ENCODE results near the gene IGF1R.

The IGF1R gene

DNA sequence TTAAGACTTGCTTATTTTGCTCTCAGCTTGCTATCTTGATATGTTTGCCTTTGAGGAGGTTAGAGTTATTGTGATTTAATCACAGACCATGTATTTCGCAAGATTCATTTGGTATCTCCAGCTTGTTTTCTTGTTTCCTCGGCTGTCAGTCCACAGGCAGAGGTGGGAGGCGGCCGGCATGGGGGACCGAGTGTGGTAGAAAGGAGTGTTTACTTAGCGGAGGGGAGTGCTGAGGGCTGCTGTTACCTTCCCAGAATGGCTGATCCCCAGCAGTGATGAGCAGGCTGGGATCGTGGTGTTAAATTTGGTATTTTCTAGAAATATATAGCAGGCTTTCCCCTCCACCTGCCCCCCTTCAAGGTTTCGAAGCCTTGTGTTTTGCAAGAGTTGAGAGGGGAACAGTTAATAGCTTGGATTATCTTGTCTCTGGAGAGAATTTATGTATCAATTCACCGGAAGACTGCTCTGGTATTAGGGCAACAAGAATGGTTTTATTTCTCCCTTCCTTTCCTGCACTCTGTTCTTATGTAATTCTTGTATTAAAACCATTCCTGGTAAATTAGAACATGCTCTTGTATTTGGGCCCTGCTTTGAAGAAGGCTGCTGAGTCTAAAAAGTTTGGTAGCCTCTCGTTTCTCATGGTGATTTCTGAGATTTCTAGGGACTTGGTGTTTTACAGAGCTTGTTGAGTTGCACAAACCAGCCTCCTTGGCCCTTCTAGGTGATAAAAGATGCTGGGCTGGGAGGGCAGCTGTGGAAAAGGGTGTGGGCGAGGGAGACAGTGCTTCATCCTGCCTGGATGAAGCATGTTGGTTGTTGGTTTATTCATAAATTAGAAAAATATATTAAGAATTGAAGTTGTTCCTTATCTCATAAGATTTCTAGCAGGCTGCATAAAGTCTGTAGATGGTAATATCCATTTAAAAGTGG, 151.4 kb downstream of the IGF1R start:
- Histone ChIP-seq H3K4me3 (ENCODE audit: low read length) (peak overlapping the region; percentile 54), H3K9ac (ENCODE audit: low read length) (peak overlapping the region; percentile 53), H3K4me1 (ENCODE audit: control insufficient read depth, low read depth, low read length) (peaks cover 70% of the 10 kb centered on the region), H3K36me3 (ENCODE audit: control insufficient read depth, low read depth, low read length) (no peaks in the 10 kb centered on the region), H3K27me3 (ENCODE audit: control insufficient read depth, insufficient read depth, low read length) (no peaks in the 10 kb centered on the region), H3K9me3 (ENCODE audit: control insufficient read depth, low read depth, low read length) (no peaks in the 10 kb centered on the region), H3K27ac (ENCODE audit: low read length) (no peak overlapping the region)

DNA sequence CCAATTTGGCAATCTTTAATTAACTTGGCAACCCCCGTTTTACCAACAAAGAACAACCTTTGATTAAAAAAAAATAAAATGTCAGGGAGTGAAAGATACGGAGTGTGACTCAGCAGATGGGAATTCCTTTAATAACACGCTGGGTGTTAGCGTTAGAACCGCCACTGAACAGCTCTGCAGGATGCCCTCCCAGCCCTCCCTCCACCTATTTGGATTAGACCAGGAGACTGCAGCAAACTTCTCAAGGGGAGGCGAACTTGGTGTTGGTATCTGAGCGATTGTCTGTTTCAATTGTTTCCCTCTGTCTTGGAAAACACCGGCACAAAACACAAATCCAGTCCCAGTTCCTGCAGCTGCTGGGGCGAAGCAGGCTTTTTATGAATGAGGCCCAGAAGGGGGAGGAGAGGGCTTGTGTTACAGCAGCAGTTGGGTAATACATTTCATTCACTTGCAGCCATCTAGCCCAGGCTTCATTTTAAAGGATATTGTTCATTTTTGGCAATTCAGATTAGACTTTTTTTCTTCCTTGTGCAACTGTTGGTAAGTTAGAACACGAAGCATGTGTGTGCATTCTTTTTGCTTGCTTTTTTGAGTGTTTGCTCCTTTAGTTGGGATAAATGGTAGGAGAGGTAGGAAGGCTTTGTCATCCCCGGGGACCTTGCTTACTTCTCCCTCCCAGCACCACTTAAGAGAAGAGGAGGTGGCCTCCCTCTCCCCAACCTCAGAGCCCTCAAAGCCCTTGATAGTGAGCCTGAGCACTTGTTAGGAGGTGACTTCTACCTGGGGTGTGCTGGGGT, 152.3 kb downstream of the IGF1R start:
- Histone ChIP-seq H3K27me3 (ENCODE audit: control insufficient read depth, insufficient read depth, low read length) (no peaks in the 10 kb centered on the region), H3K36me3 (ENCODE audit: control insufficient read depth, low read depth, low read length) (no peaks in the 10 kb centered on the region), H3K27ac (ENCODE audit: low read length) (peak overlapping the region; percentile 90), H3K9me3 (ENCODE audit: control insufficient read depth, low read depth, low read length) (no peaks in the 10 kb centered on the region), H3K4me1 (ENCODE audit: control insufficient read depth, low read depth, low read length) (peaks cover 71% of the 10 kb centered on the region), H3K9ac (ENCODE audit: low read length) (peak overlapping the region; percentile 53), H3K4me3 (ENCODE audit: low read length) (peak overlapping the region; percentile 50)

DNA sequence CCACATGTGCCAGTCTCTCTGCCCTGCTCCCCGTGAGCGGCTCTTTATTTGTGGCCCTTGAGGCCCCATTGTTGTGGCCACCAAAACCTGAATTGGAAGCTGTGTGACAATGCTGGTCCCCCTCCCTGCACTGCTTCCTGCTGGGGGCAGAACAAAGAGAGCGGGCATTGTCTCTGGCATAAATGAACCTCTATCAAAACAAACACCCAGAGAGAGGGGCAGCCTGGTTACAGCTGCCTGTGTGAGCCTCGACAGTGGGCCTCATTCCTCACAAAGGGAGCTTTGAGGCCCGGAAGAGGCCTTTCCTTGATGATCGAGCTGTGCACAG, 152.9 kb downstream of the IGF1R start:
- Histone ChIP-seq H3K9me3 (ENCODE audit: control insufficient read depth, low read depth, low read length) (no peaks in the 10 kb centered on the region), H3K27me3 (ENCODE audit: control insufficient read depth, insufficient read depth, low read length) (no peaks in the 10 kb centered on the region), H3K4me1 (ENCODE audit: control insufficient read depth, low read depth, low read length) (peaks cover 68% of the 10 kb centered on the region), H3K36me3 (ENCODE audit: control insufficient read depth, low read depth, low read length) (no peaks in the 10 kb centered on the region), H3K4me3 (ENCODE audit: low read length) (peak overlapping the region; percentile 50), H3K9ac (ENCODE audit: low read length) (peak overlapping the region; percentile 53), H3K27ac (ENCODE audit: low read length) (peak overlapping the region; percentile 90)

DNA sequence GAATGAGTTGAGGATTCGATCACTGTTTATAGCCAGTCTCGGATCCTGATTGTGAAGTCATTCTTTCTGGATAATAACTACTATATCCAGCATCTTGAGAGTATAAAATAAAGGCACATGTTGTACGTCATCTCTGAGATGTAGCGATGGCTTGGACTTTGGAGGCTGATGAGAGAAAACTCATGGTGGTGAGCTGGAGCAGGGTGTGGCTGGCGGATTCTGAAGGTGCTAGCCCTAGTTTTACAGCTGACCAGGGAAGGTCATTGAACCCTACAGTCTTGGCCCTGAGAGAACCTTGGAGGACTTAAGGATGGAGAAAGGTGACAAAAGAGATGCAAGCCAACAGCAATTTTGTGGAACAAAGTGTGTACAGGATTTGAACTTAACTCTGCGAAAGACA, 153.8 kb downstream of the IGF1R start:
- peak overlapping the region; percentile 53 for H3K9ac ChIP-seq (ENCODE audit: low read length)
- peaks cover 58% of the 10 kb centered on the region for H3K4me1 ChIP-seq (ENCODE audit: control insufficient read depth, low read depth, low read length)
- peak overlapping the region; percentile 50 for H3K4me3 ChIP-seq (ENCODE audit: low read length)
- no peaks in the 10 kb centered on the region for H3K9me3 ChIP-seq (ENCODE audit: control insufficient read depth, low read depth, low read length)
- H3K27ac ChIP-seq (ENCODE audit: low read length), result peak overlapping the region; percentile 90
- no peaks in the 10 kb centered on the region for H3K36me3 ChIP-seq (ENCODE audit: control insufficient read depth, low read depth, low read length)
- H3K27me3 ChIP-seq (ENCODE audit: control insufficient read depth, insufficient read depth, low read length), result no peaks in the 10 kb centered on the region

DNA sequence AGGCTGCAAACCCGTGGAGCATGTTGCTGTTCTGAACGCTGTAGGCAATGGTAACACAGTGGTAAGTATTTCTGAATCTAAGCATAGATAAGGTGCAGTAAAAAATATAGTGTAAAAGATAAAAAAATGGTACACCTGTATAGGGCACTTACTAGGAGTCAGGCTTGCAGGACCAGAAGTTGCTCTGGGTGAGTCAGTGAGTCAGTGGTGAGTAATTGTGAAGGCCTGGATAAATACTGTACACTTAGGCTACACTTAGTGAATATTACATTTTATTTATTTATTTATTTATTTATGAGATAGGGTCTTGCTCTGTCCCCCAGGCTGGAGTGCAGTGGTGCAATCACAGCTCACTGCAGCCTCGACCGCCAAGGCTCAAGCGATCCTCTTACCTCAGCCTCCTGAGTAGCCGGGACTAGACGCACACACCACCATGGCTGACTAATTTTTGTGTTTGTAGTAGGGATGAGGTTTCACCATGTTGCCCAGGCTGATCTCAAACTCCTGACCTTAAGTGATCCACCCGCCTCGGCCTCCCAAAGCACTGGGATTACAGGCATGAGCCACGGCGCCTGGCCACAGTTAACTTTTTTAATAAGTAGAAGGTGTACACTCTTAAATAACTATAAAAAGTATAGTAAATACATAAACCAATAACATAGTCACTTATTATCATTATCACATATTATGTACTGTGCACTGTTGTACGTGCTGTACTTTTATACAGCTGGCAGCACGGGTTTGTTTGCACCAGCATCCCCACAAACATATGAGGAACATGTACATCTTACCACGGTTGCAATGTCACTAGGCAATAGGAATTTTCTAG, 155.1 kb downstream of the IGF1R start:
- peaks cover 51% of the 10 kb centered on the region for H3K4me1 ChIP-seq (ENCODE audit: control insufficient read depth, low read depth, low read length)
- H3K4me3 ChIP-seq (ENCODE audit: low read length), result no peak overlapping the region
- H3K27me3 ChIP-seq (ENCODE audit: control insufficient read depth, insufficient read depth, low read length), result no peaks in the 10 kb centered on the region
- no peak overlapping the region for H3K27ac ChIP-seq (ENCODE audit: low read length)
- H3K36me3 ChIP-seq (ENCODE audit: control insufficient read depth, low read depth, low read length), result no peaks in the 10 kb centered on the region
- H3K9ac ChIP-seq (ENCODE audit: low read length), result no peak overlapping the region
- H3K9me3 ChIP-seq (ENCODE audit: control insufficient read depth, low read depth, low read length), result no peaks in the 10 kb centered on the region

DNA sequence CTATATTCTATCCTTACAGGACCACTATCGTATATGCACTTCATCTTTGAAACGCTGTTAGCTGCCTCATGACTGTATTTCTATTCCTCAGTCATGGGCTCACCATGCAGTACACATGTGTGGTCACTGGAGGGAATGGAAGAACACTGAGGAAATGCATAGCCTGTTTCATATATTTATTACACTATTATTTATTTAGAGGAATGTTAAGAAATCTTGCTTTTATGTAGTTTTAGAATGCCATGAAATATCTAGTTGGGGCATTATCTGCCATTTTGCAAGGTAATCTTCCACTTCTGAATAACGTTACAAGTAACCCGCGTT, 155.7 kb downstream of the IGF1R start:
- Histone ChIP-seq H3K27ac (ENCODE audit: low read length) (no peak overlapping the region), H3K4me1 (ENCODE audit: control insufficient read depth, low read depth, low read length) (peaks cover 46% of the 10 kb centered on the region), H3K9me3 (ENCODE audit: control insufficient read depth, low read depth, low read length) (no peaks in the 10 kb centered on the region), H3K36me3 (ENCODE audit: control insufficient read depth, low read depth, low read length) (no peaks in the 10 kb centered on the region), H3K9ac (ENCODE audit: low read length) (no peak overlapping the region), H3K4me3 (ENCODE audit: low read length) (no peak overlapping the region), H3K27me3 (ENCODE audit: control insufficient read depth, insufficient read depth, low read length) (no peaks in the 10 kb centered on the region)

DNA sequence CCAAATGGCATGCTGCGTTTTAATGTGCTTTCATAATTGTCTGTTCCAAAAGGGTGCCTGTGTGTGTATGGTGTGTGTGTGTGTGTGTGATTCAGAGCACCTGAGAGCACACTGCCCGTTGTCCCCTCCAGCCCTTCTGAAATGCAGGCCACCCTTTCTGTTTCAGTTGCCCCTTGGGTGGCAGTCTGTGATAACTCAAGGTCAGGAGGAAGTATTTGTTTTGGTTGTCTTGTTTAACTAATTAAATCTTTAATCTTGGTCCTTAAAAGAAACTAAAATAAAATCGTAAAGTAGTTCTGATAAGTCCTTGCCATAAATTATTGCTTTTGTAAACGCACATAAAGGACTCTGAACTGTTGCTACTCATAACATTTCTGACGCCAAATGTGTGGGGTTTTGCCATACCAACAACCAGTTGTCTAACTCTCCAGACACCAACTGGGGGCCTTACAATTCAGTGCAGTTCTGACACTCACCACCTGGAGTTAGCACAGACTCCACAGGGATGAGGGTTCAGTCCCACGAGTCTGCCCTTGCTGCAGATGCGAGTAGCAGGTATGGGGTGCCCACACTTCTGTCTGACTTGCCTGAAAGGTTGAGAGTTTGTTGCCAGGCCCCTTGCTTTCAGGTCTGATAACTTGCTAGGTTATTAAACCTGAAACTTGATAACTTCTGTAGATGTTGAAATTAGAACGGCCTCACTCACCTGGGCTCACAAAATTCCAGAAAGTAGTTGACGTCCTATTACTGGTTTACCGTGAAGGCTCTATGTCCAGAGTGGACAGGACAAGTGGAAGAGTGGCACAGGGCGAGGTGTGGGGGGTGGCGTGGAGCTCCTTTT, 157.3 kb downstream of the IGF1R start:
- Histone ChIP-seq H3K27ac (ENCODE audit: low read length) (no peak overlapping the region), H3K4me3 (ENCODE audit: low read length) (no peak overlapping the region), H3K4me1 (ENCODE audit: control insufficient read depth, low read depth, low read length) (peaks cover 40% of the 10 kb centered on the region), H3K36me3 (ENCODE audit: control insufficient read depth, low read depth, low read length) (no peaks in the 10 kb centered on the region), H3K9ac (ENCODE audit: low read length) (no peak overlapping the region), H3K9me3 (ENCODE audit: control insufficient read depth, low read depth, low read length) (no peaks in the 10 kb centered on the region), H3K27me3 (ENCODE audit: control insufficient read depth, insufficient read depth, low read length) (no peaks in the 10 kb centered on the region)

DNA sequence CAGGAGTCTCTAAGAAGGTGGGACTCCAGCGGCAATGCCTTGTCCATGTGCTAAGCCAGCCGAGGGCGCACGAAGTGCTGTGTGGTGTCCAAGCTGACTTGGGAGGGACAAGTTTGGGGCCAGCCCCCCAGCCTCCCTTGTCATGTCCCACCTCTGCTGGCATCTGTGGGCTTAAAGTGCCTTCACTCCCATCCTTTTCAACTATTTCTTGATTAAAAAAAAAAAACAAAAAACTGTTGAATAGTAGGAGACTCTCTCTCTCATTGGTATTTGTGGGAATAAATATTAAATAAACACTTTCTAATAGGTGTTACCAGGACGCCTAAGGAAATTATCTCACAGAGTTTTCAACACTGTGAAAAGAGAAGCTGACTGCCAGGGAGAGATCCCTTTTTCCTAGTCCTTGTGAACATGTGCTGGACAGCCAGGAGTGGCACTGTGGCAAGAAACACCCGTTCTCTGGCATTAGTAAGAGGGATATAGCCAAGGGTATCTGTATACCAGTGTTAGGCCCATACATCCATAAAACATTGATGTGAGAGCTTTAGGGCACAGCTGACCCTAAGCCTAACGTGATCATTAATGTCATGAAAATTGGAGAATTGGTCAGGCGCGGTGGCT, 158.0 kb downstream of the IGF1R start:
- Histone ChIP-seq H3K27ac (ENCODE audit: low read length) (no peak overlapping the region), H3K9ac (ENCODE audit: low read length) (no peak overlapping the region), H3K36me3 (ENCODE audit: control insufficient read depth, low read depth, low read length) (no peaks in the 10 kb centered on the region)

DNA sequence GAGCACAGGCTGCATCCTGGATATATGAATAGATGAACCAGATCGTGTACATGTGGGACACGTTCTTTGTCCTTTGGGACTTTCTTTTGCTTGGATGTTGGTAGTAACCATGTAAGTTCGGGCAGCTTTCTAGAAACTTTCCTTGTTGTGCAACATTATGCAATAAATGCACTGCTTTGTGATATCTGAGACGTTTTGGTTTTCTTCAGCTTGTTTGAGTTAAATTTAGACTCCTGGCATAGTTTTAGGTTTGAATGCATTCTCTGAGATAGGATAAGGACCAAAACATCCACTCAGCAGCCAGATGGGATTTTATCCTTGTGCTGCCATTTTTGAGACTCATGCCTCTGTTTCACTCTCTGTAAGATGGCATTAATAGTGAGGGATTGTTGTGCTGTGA, 158.9 kb downstream of the IGF1R start:
- Histone ChIP-seq H3K27me3 (ENCODE audit: control insufficient read depth, insufficient read depth, low read length) (no peaks in the 10 kb centered on the region), H3K9ac (ENCODE audit: low read length) (no peak overlapping the region), H3K4me1 (ENCODE audit: control insufficient read depth, low read depth, low read length) (peaks cover 24% of the 10 kb centered on the region), H3K4me3 (ENCODE audit: low read length) (no peak overlapping the region), H3K9me3 (ENCODE audit: control insufficient read depth, low read depth, low read length) (no peaks in the 10 kb centered on the region), H3K36me3 (ENCODE audit: control insufficient read depth, low read depth, low read length) (no peaks in the 10 kb centered on the region), H3K27ac (ENCODE audit: low read length) (no peak overlapping the region)

More for the DNA sequence above, 158.0 kb downstream of the IGF1R start:
- H3K4me1 ChIP-seq (ENCODE audit: control insufficient read depth, low read depth, low read length), result peaks cover 33% of the 10 kb centered on the region
- H3K27me3 ChIP-seq (ENCODE audit: control insufficient read depth, insufficient read depth, low read length), result no peaks in the 10 kb centered on the region
- no peaks in the 10 kb centered on the region for H3K9me3 ChIP-seq (ENCODE audit: control insufficient read depth, low read depth, low read length)
- H3K4me3 ChIP-seq (ENCODE audit: low read length), result no peak overlapping the region

DNA sequence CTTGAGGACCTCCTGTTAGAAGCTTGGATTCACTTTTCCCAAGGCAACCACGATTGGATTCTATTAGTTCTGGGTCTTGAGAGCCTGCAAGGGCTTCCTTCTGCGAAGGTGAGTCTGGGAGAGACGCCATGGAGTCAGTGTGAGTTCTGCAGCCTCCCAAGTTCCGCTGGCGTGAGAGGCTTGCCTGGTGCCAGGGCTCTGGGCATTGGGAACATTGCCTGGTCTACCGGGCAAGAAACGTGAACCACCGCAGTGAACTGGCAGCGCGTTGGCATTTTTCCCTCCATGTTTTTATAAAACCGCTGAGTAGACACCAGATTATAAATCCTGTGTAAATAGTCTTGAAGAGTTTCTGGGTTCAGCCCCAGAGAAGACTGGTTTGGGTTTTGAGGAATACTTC, 160.9 kb downstream of the IGF1R start:
- no peaks in the 10 kb centered on the region for H3K27me3 ChIP-seq (ENCODE audit: control insufficient read depth, insufficient read depth, low read length)
- H3K4me3 ChIP-seq (ENCODE audit: low read length), result no peak overlapping the region
- no peaks in the 10 kb centered on the region for H3K9me3 ChIP-seq (ENCODE audit: control insufficient read depth, low read depth, low read length)
- H3K36me3 ChIP-seq (ENCODE audit: control insufficient read depth, low read depth, low read length), result no peaks in the 10 kb centered on the region
- peaks cover 26% of the 10 kb centered on the region for H3K4me1 ChIP-seq (ENCODE audit: control insufficient read depth, low read depth, low read length)
- no peak overlapping the region for H3K9ac ChIP-seq (ENCODE audit: low read length)
- no peak overlapping the region for H3K27ac ChIP-seq (ENCODE audit: low read length)

Data from iPS-18a (cell line).